Activated T-cell treated with anti-CD3 and anti-CD28 coated beads, Interleukin-2, amount 50 U/mL, for 48 hours (primary cell): ENCODE results near the gene PAQR3.

Source experiments
- DNase-seq, 2 experiments: peaks; one replicate each; pipeline ENCODE4 v3.0.0-alpha.2; 2020

The PAQR3 gene, protein sequence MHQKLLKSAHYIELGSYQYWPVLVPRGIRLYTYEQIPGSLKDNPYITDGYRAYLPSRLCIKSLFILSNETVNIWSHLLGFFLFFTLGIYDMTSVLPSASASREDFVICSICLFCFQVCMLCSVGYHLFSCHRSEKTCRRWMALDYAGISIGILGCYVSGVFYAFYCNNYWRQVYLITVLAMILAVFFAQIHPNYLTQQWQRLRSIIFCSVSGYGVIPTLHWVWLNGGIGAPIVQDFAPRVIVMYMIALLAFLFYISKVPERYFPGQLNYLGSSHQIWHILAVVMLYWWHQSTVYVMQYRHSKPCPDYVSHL

DNA sequence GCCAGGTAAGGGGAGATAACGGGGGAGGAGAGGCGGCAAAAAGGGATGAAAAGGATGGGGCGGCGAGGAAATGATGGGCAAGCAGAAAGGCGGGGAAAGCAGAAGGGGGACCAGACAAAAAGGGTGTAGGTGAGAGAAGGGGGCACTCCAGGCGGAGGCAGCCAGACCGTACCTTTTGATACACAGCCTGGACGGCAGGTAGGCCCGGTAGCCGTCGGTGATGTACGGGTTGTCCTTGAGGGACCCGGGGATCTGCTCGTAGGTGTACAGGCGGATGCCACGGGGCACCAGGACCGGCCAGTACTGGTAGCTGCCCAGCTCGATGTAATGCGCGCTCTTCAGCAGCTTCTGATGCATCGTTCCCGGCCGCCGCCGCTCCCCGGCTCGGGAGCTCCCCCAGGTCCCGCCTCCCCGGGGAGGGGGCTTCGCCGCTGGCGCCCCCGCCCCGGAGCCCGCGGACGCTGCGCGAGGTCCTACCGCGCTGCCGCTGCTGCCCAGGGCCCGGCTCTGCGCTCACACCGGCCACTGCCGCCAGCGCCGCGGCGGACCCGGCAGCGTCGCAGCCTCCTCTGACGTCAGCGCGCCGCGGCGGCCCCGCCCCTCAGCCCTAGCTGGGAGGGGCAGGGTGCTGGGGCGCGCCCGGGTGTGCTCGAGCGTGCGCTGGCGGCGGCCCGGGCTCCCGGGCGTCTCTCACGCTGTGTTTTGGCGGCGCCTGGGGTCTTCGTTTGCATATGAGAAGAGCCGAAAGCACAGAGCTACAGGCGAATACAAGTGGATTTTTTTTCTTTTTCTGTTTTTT is at the start of gene PAQR3:
PAQR3 (minus strand) TSS at position 571 of the 799 bp plus-strand sequence; CDS start at position 357, 214 bp downstream.
- DNase-seq = peak; percentile 87 to 88

DNA sequence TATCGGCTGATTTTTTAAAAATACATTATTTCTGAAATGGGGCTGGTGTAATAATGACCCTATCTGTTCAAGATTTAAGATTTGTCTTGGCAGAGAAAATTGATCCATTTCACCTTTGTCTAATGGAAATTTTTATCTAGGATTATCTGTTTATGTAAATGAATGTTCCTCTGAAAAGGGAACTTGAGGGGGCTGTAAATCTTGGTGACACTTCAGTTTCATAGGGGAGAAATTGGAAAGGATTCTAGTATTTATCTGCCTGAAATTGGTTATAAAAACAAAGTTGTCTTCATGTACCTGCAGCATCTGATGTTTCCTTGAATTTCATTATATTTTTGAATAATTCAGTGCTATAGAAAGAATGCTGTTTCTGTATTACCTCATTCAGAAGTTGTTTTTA is 48.4 kb upstream of the PAQR3 start:
- no peak for DNase-seq

DNA sequence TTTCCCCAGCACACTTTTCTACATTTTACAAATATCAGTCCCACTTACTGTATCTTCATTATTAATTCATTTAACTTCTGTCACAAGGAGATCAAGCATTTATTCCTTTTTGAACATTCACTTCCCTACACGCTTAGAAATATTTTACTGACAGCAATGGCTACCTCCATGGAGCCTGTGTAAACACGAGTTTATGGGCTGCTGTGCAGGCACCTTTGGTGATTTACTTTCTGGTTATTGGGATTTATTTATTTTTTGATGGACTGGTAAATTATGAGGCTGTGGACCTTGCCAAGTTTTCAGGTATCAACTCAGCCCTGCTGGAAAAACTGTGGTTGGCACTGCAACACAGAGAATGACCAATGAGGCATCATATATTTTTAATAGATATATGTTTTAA is 45.4 kb upstream of the PAQR3 start:
- DNase-seq = no peak

DNA sequence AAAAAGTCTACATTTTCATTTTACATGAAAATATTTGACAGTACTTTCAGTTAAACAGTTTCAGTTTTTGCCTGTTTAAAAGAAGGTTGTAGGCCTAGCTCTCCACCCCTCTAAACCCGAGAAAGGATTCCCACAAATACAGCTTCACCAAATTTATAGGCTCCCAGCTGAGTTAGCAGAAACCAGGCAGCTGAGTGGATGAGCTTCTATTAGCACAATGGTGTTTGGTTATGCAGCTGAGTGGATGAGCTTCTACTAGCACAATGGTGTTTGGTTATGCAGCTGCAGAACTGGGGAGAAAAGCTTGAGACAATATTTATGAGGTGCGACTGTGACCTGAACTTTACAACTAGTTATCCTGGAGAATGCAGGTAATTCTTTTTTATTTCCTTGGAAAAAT is 36.6 kb upstream of the PAQR3 start:
- no peak for DNase-seq

DNA sequence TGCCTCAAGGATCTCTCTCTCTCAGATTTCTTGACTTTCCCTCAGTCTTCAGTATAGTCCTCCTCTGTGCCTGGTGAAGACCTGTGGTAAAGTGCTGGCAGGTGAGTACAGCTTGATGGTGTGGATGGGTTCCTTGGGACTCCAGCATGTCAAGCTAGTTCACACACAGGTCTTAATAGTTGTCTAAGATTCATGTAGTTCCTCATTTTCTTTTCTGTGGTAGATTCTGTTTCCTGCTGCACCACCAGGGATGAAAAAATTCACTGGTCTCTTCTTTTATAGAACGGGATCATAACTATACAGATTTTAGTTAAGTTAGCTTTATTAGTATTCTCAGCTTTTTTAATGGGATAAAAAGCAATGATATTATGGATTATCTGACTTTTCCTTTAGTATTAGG is 32.5 kb upstream of the PAQR3 start:
- no peak for DNase-seq

DNA sequence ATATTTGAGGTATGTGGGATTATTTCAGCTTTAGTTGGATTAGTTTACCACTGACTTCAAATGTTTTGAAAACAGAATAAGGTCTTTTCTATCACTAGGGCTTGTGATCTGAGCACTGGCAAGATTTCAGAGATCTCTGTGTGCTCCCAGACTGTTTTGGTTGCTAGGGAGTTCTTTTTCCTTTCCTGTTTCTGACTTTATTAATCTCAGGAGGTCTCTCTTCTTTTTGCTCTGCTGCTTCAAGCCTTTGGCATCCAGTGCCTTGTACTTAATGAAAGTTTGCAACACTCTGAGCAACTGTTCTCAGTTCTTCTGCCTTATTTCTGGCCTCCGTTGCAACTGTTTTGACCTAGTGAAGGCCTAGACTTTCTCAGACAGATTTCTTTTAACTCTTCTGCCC is 32.1 kb upstream of the PAQR3 start:
- no peak for DNase-seq

DNA sequence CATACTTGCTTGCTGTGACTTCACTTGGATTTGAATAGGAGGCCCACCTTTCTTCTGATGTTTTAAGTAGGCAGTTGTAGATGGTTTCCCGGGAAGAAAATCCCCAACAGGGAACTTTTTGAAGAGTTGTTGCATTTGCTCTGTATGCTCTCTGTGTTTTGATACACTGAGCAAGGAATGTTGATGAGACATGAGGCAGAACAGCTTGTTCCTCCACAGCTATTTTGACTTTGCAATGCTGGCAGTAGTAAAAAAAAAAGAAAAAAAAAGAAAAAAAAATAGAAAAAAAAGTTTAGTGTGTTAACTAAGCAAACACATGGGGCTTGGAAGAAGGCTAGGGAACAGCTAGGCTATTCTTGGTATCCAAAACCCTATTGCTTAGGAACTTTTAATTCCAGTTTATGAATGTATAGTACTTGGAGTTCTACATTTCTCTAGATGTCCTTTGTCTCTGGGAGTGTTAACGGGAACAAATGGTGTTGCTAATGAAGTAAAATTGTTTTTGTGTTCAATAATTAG is 23.4 kb upstream of the PAQR3 start:
- no peak for DNase-seq

DNA sequence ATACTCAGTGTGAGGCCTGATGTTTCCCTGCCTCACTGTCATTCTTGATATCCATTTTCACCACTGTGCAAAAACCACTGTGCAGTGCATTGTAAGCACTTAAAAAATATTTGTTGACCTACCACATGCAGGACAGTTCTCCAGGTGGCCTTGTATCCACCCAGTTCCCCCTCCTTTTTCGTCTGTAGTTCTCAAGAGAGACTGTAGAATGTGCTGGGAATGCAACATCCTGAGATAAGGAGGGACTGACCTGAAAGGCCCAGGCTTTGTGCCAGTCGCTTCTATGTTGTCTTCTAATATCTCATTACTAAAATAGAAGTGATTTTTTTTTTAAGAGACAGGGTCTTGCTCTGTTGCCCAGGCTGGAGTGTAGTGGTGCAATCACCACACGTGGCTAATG is 21.7 kb upstream of the PAQR3 start:
- no peak for DNase-seq

DNA sequence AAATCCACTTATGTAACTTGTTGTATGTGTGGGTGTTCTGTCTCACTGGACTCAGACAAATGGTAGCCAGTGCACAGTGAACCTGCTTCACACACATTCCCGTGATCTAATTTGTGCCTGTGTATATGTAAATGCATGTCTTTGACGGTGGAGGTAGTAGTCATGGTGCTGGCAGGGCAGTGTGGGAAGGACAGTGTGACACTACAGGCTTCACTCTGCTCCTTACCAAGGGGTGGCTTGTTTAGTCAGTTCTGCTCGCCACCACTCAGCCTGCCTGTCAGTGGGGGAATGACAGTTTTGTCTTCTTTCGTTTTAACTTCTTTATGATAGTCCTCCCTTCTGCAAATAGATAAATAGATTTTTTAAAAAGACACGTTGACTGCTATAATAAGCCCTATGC is 17.7 kb upstream of the PAQR3 start:
- no peak for DNase-seq

DNA sequence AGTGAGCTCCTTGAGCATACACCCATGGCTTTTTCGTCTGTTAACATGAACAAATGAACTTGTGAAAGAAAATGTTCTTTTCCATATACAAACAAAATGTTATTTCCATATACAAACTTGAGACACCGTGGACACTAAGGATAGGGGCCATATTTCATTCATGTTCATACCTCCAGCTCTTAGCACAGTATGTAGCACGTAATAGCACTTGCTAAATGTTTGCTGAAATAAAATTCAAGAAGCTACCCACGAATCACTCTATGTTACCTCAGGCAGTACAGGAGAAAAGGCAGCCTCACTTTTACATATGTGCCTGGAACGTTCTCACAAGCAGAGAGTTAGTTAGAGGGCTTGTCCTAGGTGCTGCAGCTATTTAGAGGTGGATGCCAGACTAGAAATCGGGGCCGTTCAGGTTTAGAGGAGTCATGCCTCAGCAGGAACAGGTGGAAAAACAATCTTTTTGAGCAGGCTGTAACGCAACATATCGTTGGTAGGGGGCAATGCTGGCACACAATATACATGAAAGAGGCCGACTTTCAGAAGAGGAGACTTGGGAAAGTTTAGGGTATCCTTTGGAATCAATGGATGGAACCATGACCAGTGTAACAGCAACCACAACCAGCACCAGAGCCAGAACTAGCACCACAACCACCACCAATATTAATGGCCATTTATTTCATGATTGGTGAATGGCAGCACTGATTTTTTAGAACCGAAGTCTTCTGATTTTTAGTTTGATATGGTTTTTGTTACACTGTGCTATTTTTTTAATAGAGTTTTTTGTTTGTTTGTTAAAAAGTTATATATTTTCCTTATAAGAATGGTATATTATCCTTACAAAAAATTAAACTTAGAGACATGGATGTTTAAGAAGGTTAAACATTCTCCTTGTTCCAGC is 14.8 kb upstream of the PAQR3 start:
- DNase-seq = no peak

DNA sequence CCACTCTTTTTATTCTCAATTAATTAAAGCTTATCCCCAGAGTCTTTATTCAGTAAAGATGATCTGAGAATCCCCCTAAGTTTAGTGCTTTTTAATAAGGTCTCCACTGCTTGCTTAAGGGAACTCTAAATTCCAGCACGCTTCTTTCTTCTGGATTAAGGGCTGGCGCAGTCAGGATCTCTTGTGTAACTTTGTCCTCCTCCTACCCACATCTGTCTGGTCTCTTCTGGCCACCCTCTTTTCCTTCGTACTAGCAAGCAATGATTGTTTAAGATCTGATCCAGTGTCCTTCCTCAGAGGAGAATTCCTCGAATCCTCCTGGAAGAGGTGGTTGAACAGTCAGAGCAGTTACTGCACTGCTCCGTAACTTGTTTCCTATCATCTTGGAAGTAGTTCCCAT is 14.0 kb upstream of the PAQR3 start:
- no peak for DNase-seq

DNA sequence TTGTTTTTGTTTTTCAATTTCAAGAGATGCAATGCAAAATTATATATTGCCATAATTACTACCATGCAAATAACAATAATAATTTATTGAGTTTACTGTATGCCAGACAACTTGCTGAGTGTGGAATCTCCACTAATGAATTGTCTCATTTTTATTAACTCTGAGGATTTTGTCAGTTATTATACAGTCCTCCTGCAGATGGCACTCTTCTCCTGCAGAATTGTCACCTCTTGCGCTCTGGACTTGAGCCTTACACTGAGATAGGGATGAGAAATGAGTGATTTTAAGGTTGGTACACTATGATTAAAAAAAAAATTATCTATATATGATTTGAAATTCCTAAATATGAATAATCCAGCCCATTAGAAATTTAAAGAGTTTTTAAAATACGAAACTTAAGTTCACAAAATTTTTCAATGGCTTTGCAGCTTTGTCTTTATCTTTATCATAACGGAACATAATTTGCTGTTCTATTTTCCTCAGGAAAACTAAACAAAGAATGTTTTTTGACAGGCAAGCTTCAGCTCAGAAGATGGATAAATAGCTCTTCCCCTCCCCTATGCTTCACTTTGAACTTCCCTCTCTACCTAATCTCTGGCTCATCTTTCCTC is 12.7 kb upstream of the PAQR3 start:
- DNase-seq = no peak

DNA sequence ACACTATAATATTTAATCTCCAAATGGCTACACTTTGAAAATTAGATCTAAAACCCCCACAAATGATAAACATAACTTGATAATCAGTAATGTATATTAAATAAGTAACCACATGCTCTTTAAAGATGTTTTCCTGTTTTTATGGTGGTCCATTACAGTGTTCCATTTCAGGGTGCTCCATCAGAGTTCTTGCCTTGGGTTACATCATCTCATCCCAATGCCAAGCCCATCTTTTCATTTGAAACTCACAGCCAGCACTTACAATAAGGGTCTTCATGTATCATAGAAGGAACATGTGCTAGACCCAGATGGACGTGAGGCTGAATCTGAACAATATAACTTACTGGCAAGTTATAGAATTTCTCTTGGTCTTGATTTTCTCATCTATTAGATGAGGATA is 10.5 kb upstream of the PAQR3 start:
- no peak for DNase-seq

DNA sequence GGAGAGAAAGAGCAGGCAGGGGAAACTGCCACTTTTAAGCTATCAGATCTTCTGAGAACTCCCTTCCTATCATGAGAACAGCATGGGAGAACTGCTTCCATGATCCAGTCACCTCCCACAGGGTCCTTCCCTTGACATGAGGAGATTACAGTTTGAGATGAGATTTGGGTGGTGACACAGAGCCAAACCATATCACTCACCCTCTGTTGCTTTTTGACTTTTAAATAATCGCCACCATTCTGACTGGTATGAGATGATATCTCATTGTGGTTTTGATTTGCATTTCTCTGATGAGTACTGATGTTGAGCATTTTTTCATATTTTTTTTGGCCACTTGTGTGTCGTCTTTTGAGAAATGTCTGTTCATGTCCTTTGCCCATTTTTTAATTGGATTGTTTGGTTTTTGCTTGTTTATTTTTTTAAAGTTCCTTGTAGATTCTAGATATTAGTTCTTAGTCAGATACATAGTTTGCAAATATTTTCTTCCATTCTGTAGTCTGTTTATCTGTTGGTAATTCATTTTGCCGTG is 6.5 kb upstream of the PAQR3 start:
- DNase-seq = no peak

DNA sequence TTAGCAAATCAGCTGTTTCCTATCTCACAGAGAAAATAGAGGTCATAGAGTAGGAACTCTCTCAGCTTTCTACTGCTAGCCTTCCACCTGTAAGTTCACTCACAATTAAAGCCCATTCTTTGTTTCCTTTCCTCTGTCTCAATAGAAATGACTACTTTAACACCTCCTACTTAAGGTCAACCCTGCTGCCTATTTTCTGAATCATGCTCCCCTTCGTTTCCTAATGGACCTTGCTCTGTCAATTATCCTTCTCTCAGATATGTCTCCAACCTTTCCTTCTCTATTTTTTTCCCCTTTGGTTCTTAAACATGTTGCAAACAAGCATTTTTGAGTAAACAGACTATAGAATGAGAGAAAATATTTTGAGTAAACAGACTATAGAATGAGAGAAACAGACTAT is 5.1 kb upstream of the PAQR3 start:
- DNase-seq = no peak

DNA sequence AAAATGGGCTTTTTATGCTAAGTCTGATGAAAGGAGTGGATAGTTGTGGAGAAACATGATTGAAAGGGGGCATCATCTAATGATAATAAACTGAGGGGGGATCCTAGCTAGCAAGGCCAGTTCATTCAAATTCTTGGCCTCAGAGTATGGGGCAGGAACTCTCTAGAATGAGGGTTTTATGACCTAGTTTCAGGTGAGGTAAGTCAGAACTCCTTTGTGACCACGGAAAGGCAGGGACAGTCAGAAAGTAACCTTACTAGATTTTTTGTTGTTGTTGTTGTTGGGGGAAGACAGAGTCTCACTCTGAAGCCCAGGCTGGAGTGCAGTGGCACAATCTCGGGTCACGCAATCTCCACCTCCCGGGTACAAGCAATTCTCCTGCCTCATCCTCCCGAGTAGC is 1.5 kb upstream of the PAQR3 start:
- DNase-seq = no peak

DNA sequence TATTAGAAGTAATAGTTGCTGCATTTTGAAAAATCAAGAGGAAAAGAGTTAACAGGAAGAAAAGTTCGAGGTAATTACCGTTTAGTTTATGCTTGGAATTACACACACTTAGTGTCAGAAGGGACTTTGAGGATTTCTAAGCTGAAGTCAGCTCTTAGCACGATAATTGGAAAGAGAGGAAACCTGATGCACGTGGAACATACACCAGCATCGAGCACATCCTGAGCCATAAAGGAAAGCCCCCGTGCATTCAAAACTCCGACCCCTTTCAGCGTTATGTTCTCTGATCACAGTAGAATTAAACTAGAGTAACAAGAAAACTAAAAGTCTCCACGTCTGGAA is 400 bp upstream of the PAQR3 start:
- no peak for DNase-seq

DNA sequence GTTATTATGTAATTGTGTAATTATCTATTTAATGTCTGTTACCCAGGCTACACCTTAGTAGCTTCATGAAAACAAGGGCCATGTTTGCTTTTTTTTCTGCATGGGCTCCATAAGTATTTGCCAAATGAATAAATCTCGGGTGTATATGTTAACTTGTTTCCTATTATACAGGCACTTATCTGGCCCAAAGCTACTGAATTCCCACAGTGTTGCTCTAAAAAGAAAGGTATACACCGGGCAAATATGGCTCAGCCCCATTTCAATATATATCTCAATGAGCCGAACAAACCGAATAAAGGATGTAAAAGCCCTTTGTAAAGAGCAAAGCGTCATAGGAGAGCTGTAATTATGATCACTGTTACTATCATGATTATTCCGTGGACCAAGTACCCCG is 767 bp downstream of the PAQR3 start:
- DNase-seq = no peak

DNA sequence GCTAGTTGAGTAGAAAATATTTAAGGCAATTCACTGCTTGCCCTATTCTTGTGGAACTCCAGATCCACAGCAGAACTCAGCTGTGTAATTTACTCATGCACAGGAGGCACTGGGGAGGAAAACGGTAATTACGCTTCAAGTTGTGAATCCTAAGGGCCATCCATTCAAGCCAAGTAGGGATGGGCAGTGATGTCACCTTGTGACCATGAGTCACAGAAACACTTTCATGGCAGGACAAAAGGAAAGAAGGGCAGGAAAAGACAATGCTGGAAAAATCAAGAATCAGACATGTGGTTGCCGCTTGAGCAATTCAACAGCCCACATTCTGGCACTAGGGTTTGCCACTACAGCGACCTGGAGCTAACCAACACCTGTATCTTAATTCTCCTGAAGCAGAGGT is 1.4 kb downstream of the PAQR3 start:
- DNase-seq = no peak

DNA sequence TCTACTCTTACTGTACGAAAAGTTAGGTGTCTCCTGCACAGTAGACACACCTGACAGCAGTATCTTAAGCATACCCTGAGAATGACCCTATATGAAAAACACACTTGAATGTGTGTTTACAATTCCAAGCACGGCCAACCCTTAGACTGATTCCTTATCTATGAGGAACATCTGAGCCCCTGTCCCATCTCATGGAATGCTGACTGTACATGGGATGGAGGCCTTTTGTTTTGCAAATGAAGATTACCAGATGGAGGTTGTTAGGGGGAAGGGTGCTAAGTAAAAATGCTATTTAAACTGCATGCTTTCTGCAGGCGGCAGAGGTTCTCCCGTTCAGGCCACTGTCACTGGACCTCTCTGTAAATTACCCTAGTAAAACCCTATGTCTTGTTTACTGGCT is 2.2 kb downstream of the PAQR3 start:
- no peak for DNase-seq

DNA sequence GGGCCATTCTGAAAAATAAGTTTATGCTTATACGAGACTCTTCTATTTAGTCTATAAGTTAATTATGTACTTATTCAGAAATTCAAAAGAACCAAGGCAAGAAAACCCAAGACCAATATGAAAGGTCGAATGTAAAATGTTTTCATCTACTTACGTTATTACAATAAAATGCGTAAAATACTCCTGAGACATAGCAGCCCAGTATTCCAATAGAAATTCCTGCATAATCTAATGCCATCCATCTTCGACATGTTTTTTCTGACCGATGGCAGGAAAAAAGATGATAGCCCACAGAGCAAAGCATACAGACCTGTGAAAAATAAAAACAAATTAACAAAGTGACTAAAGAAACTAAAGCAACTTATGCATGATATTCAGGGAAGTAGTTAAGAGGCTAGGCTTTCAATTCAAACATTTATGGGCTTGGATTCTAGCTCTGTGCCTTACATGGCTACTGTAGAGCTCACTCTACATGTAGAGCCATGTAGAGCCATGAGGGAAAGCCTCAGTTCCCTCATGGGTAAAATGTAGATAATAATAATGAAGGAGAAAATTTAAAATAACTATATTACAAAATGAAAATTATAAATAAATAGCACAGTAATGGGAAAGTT is 9.1 kb downstream of the PAQR3 start:
- DNase-seq = no peak

DNA sequence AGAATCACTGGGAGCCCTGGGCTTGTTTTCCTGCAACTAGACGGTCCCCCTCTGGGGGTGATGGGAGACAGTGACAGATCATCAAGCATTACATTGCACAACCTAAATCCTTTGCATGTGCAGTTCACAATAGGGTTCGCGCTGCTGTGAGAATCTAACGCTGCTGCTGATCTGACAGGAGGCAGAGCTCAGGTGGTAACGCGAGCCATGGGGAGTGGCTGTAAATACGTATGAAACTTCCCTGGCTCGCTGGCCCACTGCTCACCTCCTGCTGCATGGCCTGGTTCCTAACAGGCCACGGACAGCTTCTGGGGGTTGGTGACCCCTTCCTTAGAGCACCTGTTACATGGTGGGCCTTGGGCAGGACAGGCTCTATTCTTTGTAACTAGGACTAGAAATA is 10.4 kb downstream of the PAQR3 start:
- no peak for DNase-seq
